GM18499 (cell line): Measurements from ENCODE around the gene SPAG7.

Source experiments
- ATAC-seq: cut with Tn5 transposase; IDR thresholded peaks from one replicate; pipeline ENCODE4 v1.9.1; 2021; ENCODE audit warnings: moderate number of reproducible peaks; ENCODE audit not compliant: insufficient read depth, unreplicated experiment

The SPAG7 gene, protein sequence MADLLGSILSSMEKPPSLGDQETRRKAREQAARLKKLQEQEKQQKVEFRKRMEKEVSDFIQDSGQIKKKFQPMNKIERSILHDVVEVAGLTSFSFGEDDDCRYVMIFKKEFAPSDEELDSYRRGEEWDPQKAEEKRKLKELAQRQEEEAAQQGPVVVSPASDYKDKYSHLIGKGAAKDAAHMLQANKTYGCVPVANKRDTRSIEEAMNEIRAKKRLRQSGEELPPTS

DNA sequence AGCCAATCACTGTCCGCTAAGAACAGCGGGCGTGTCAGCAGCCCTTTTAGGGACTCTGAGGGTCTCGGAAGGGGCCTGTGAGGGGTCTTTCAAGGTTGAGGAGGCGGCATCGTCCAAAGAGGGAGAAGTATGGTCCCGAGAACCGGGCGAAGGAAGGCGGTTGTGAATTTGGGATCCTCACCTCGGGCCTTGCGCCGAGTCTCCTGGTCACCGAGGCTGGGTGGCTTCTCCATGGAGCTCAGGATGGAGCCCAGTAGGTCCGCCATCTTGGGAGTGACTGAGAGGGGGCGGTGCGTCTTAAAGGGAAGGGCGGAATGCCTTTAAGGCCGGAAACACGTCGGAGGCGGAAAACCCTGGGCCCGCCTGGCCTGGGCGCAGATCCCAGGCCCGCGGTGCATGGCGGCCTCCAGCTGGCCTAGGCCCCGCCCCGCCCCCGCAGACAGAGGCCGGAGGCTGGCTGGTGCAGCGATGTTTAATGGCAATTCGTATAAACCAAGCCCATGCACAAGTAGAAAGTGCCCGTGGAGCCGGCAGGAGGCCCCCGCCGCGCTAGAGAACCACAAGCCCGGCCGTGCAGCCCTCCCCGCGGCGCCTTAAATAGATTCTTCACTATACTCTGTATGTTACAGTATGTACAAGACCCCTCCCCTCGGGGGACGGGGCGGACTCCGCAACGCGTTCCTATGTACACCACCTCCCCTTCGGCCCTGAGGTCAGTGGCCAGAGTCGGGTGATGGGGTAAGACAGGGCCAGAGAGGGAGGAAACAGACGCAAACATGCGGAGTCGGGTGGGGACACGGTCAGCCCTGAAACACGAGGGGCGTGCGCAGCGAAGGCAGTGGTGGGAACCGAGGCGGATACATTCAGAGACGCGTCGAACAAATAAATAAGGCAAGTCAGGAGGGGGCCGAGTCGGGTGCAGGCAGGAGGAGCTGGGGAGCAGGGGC is at the start of gene SPAG7:
Gene SPAG7 (minus strand): TSS at position 279 of the 947 bp plus-strand sequence. CDS start 13 bp downstream, at position 266.
- ATAC-seq = peak; percentile 46

DNA sequence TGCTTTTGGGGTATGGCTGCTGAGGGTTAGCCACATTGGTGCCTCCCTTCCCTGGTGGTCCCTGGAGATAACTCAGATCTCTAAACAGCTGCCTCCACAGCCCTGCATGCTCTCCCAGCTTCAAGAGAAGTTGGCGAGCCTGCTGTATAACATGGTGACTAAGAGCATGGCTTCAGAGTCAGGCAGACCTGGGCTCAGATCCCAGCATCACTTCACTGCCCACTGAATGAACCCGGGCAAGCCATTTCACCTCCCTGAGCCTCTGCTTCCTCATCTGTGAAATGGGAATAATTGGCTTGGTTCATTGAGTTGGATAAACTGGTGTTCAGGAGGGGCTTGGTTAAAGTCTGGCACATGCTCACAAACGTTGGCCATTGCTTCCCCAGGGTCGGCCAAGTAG is 46.7 kb upstream of the SPAG7 start:
- ATAC-seq = no peak

DNA sequence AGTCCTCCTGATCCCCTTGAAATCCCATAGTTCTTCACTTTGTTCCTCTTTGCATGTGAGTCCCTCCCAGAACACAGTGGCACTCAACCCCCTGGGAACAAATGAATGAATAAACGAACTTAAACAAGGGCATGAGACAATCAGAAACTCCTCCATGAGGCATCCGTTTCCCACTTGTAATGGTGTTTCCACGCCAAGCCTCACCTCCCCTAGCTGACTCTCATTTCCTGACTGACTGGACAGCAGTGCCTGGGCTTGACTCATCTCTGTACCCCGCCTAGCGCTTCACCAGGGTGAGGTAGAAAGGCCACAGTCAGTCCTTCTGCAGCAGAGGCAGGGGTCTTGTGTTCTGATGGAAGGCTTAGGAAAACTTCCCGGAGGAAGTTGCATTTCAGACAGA is 44.3 kb upstream of the SPAG7 start:
- no peak for ATAC-seq

DNA sequence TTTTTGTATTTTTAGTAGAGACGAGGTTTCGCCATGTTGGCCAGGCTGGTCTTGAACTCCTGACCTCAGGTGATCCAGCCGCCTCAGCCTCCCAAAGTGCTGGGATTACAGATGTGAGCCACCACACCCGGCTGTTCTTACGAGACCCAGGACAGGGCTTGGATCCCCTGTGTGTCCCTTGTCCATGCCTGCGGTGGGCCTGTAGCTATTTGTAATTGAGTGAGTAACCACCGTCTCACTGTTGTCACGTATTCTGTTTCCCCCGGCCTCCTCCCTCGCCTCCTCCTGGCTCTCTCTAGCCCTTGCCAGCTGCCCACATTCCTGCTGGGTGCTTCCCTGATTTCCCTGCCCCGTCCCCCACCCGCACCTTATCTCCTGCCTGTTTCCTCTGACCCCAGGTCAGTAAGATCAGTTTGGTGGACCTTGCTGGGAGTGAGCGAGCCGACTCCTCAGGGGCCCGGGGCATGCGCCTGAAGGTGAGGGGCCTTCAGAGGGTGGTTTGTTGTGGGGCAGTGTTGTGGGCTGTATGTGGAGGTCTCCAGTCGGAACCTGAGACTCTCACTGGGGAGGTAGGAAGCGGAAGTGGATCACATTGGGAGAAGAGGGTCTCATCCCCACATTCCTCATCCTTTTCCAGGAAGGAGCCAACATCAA is 35.7 kb upstream of the SPAG7 start:
- ATAC-seq = no peak

DNA sequence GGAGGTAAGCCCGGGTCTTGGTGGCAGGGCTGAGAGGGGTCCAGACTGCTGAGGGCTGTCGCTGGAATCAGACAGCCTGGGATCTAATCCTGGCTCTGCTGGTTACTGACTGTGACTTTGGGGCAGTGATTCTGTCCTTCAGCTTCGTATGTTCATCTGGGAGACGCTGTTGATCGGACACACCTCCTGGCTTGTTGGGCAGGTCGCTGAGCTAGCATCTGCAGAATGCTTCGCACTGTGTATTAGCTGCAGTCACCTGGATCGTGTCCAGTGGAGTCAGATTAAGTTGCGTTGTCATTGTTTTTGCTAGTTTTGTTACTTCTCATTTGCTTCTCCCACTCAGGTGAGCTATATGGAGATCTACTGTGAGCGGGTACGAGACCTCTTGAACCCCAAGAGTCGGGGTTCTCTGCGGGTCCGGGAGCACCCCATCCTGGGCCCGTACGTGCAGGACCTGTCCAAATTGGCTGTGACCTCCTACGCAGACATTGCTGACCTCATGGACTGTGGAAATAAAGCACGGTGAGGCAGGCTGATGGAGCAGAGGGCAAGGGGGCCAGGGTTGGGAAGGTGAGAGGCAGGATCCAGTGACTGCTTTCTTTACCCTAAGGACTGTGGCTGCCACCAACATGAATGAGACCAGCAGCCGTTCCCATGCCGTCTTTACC is 34.6 kb upstream of the SPAG7 start:
- no peak for ATAC-seq

DNA sequence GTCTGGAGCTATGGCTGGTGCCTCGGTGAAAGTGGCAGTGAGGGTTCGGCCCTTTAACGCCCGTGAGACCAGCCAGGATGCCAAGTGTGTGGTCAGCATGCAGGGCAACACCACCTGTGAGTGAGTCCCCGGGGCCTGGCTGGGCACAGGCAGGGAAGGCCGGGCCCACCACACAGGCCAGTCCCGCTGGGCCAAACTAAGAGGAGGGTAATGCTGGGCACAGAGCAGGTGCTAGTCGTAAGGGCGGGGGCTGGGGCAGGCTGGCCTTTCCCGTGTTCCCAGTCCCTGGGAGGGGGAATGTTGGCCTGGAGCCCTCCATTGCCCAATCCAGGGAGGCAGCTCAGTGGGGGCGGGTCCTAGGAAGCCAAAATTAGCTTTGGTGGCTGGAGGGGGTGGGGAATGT is 32.6 kb upstream of the SPAG7 start:
- ATAC-seq = no peak

DNA sequence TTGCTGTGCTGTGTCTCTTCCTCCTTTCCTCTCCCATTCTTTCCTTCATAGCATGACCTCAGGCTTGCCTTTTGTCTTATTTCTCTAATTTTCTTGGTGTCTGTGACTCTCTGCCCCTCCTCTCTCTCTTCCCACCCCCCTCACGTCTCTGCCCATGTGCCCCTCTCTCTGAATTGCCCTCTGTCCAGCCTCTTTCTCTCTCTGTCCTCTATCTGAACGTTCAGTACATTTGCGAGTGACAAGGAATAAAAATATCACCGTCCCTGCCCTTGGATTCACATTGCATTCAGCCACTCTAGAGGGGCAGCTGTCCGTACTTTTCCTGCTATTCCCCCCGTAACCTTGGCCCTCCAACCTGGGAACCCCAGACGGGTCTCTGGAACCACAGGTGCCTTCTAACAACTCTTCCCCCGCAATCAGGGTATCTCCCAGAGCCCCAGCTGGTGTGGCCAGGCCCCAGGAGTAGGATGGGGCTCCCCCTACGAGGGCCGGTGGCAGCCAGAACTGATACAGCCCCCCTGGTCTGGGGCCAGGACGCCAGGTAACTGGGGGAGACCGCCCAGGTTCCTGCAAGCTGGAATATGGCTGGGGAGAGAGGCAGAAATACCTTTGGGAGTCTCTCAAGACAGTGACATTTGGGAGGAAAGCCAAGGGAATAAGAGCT is 31.9 kb upstream of the SPAG7 start:
- no peak for ATAC-seq

DNA sequence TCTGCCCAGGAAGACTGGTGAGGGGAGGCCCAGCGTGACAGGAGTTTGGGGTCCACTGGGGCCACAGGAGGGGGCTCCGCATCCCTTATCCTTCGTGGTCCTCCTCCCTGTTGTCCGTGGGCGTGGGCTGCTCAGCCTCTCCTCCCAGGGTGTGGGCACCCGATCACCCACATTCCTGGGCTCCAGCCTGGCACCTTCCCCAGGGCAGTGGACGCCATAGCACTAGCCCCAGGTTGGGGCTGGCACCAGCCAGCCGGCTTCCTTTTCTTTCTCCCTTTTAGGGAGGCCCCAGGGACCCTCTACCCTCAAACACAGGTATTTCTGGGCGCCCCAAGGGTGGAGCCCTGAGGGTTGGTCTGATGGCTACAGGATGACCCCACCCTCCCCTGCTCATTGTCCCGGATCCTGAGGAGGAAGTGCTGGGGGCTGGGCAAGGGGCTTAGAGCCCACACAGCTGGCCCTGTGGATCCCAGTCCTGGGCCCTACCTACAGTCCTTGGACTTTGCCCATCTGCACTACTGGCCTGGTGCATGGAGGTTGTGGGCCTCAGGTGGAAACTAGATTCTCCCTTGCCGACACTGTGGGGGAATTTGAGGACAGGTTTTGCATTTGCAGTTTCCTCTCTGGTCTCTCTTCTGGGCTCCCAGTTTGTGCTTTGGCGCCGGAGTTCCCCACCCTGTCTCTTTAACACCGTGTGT is 31.3 kb upstream of the SPAG7 start:
- ATAC-seq = no peak

DNA sequence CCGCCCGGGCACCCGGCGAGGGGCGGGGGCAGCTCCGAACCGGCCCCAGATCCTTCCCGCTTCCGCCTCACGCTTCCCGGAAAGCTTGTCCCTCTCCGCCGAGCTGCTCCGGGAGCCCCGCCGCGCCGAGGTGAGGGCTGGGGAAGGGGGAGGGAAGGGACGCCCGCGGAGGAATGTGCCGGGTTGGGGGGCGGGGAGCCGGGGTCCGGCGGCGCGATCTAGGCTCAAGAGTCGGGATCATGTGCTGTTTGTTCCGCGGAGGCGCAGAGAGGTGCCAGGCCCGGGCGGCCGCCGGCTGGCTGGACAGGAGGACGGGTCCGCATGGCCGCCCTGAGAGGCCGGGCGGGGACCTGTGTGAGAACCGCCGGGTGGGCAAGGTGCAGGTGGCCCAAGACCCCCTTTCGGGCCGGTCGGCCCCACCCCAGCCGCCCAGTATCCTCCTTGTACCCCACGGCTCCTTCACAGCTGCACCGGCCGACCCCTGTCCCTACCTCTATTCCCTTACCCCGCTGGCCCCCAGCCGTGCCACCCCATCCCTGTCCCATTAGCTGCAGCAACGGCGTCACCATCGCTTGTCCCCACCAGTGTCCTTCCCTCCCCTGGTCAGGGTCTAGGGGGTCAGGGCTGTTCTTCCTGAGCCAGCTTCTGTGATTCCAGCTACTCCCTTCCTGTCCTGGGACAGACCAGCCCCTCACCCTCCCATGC is 30.6 kb upstream of the SPAG7 start:
- ATAC-seq = no peak

DNA sequence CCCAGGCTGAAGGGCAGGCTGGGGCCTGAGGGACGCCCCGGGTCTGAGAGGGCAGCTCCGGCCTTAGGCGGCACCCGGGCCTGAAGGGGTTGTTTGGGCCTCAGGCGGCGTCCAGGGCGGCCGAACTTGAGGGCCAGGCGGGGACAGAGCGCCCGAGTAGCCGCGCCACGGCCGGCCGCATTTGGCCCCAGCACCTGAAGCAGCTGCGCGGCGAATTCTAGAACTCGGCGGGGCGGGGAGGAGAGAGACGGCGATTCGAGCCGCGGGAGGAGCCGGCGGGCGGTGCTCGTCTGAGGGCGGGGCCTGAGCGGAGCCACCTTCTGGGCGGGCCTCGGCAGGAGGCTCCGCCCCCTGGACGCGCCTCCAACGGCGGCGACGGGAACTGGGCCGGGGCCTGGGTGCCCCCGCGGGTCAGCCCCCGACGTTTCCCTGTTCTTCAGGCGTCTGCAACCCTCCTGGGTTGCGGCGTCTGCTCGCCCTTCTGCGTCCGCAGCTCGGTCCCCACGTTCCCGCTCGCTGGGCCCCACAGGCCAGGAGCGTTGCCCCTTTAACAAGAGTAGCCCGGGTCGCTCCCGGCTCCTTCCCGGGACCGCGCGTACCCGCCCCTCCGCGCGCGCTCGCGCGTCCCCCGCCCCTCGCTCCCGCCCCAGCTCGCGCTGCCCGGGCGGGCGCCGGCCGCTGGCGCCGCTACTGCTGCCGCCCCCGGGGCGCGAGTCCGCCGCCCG is 29.8 kb upstream of the SPAG7 start, which contains the start of the genes INCA1 and KIF1C:
Gene INCA1 (minus strand): TSS at position 221 of the 725 bp plus-strand sequence. CDS start 3,085 bp downstream, outside the sequence.
Gene KIF1C (plus strand): TSS at position 649 of the 725 bp plus-strand sequence. CDS start 2,297 bp downstream, outside the sequence.
- ATAC-seq = no peak

DNA sequence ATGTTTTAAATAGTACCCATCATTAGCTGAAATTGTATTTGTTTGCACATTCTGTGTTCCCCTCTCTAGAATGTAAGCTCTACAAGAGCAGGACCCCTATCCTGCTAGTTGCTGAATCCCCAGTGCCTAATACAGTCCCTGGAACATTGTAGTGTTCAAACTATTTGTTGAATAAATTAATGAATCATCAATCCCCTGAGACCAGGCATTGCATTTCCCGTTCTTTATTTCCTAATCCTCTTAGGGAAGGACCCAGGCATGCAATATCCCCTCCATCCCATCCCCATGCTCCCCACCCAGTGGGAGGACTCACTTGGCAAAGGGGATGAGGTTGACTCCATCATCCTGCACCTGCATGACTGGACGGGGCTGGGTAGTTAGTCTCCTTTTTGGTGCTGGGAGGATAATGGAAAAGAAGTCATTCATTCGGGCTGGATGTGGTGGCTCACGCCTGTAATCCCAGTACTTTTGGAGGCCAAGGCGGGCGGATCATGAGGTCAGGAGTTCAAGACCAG is 26.5 kb upstream of the SPAG7 start:
- ATAC-seq = no peak

DNA sequence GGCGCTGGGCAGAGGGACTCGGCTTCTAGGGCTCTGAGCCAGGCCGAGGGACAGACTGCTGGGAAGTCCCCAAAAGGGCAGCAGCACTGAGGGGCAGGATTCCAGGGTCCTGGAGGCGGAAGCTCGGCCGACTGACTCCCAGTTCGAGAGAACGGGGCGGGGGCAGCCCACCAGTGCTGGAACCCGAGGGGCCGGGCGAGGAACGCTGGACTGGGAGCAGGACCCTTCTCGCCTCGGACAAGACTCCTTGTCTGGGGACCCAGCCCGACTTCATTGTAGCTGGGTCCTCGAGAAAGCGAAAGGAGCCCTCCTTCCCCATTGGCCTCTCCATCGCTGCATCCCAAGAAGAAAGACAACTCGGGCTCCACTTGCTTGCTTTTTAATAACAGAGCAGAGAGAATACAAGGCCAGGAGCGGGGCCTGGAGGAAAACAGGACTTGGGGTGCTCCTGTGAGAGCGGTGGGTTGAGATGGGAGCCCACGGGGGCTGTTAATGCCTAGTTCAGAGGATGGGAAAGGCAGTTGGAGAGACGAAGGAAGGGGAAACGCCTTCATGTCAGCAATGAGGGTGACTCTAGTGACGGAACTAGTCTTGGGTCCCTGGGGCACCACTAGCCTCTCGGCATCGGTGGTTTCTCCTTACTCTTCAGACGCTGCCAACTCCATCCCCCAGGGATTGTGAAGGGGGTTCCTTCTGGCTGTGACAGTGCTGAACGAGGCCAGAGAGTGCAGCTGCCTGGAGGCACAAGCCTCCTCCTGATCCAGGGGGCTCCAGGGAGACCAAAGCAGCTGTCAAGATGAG is 20.4 kb upstream of the SPAG7 start:
- ATAC-seq = no peak

DNA sequence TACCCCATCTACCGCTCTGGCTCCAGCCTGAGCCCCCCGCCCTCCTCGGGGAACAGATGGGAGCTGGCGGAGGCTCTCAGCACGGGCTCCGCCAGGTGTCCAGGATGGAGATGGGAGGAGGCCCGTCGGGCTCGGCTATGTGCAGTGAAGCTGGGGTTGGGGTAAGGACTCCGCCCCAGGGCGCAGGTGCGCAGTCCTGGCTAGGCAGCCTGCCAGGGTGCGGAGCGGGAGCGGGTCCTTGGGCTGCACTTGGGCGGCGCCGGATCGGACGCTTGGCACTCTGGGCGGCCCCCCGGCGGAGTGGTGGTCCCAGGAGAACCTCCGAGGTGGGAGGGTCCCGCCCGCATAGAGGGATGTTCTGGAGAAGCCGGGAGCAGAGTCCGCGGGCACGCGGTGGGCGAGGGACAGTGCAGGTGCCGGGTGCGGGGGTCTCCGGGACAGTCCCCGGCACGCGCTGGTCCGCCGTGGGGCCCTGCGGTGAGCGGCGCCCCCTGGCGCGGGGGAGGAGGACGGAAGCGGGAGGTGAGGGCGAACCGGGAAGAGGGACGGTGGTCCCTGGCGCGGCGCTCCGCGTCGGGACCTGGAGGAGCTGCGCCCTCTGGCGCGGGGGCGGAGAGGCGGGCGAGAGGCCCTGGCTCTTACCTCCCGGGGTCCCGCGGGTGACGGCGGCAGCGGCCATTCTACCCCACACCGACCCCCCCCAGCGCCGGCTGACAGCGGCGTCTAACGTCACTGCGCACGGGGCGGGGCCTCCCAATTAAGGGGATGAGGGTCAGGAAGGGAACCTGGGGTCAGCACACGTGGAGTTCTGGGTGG is 19.5 kb upstream of the SPAG7 start, which contains the start of gene CAMTA2:
Gene CAMTA2 (minus strand): TSS at position 725 of the 816 bp plus-strand sequence. CDS start 1,453 bp downstream, outside the sequence.
- no peak for ATAC-seq

DNA sequence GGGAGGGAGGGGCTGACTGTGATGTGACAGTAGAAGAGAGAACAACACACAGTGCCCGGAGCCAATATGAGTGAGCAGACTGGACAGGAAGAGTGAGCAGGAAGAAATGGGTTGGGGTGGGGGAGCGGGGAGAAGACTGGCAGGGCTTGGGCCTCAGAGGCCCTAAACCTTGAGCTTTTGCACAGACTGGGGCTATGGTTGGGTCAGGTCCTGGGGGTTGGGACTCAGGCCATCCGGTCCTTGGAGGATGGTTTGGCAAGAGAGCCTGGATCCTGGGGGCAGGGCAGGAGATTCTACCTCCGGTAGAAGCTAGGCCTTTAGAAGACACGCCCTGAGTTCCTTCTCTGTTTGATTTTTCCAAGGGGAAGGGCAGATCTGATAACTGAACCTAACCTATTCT is 18.8 kb upstream of the SPAG7 start:
- no peak for ATAC-seq

DNA sequence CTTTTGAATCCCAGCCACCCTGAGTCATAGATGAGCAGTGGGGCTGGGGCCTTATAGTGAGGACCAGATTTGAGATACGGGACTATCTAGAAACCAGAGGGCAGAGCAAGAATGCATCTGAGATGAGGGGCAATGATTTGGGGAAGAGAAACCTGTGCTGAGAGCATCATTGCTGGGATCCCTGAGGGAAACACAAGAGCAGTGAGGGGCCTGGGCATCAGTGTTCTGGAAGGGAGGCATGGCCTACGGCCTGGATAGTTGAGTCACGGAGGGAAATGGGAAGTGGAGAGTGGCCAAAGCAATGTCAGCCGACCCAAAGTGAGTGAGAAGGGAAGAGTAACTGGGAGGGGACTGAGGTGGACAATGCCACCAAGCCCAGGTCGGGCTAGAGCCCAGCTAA is 14.7 kb upstream of the SPAG7 start:
- ATAC-seq = no peak

DNA sequence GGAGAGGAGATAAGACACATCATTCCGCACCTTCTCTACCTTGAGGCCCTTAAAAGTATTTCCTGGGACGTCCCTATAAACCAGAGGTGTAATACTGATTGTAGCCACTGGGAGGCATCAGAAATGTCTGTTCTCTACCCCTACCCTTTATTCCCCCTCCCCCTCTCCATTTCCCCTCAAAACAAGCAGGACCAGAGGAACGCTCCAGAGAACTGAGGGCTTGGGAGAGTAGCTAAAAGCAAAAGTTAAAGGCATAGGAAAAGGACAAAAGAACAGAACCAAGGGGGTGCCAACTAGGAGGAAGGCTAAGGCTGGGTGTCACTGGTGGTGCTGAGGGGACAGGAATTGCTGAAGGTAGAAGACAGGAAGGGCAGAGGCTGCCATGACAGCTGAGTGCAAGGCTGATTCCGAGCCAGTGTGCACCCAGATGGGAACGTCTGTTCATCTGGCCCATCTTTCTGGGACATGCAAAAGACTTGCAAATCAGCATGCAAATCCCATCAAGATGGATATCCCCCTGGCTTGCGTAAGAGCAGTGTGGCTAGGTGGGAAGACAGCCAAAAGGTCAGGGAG is 13.1 kb upstream of the SPAG7 start:
- ATAC-seq = no peak
